Articular chondrocyte of knee joint (primary cell): ENCODE measurements around the gene NWD2. TPM values are rescaled to one million over a fixed set of nuclear protein-coding genes. Genes with fewer than 3 reads are reported as not detected.

Source experiments
- small RNA-seq: library from RNA; depleted of rRNA; stranded (forward); fragments of <200 nt; gene quantifications from one replicate; pipeline ENCODE3, GENCODE V24; 2012
- total RNA-seq: library from RNA; depleted of rRNA; stranded (reverse); fragments of >200 nt; gene quantifications from 2 replicates; pipeline ENCODE4 v1.2.3, GENCODE V29; 2012

NWD2 gene
- not detected in 2 replicates for total RNA-seq

DNA sequence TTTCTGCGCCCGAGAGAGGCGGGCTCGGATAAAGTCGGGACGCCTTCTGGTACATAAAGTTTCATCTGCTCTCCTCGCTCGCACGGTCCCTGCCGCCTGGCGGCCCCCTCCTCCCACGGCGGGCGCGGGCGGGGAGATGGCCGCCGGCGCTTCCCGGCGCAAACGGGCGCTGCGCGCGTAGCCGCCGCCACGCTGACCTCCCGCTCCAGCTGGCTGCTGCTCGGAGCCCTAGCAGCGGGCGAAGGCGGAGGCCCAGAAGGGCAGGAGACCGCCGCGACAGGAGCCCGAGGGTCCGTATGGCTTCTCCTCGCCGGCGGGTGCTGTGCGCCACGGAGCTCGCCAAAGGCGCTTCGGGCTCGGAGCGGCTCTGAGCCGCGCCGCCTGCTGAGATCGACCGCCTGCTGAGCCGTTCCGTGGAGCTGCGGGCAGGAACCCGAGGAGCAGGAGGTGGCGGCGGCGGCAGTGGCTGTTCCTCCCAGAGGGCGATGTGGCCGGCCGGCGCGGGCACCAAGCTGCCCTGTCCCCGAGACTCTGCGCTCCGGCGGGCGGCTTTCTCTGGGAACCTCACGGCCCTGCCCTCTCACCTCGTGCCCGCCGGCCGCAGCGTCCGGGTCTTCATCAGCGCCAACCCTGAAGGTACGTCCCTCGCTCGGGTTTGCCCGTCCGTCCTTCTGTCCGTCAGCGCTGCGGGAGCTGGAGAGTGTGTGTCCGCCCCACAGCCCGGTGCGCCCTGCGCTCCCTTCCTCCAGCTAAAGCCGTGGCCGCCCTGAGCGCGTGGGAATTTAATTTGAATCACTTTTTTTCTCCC, at the start of gene NWD2:
Gene NWD2 (plus strand): TSS at position 161 of the 808 bp plus-strand sequence. CDS start 325 bp downstream, at position 486.

Small RNAs within 50 kb of the gene (small RNA-seq; reads per million reads assigned to genes)
- gene MIR4801: not detected
